Activated CD8-positive, alpha-beta T cell treated with anti-CD3 and anti-CD28 coated beads for 36 hours (primary cell): ENCODE results near the gene MAN1B1. TPM values are rescaled to one million over a fixed set of nuclear protein-coding genes. Genes with fewer than 3 reads are reported as not detected.

Source experiments
- ATAC-seq: fragments of 200-7000 bp; cut with Tn5 transposase; one replicate; pipeline ENCODE4 v1.10.0; 2021; ENCODE audit warnings: mild to moderate bottlenecking, moderate library complexity
- CTCF ChIA-PET: fragments of 350-600 bp; sonication (Branson Sonifier 250); formaldehyde crosslinking; loops from one replicate; lab custom pipeline; 2021; ENCODE audit warnings: antibody characterized with exemption; lab: Charles Lee
- POLR2A ChIA-PET: fragments of 350-600 bp; sonication (Branson Sonifier 250); formaldehyde crosslinking; loops from one replicate; lab custom pipeline; 2021; ENCODE audit warnings: antibody characterized with exemption; lab: Charles Lee
- DNase-seq: peaks from one replicate; pipeline ENCODE4 v3.0.0-alpha.2; 2020
- H3K27ac Mint-ChIP-seq: one replicate; pipeline ENCODE4 v1.8.0; 2021; ENCODE audit warnings: mild to moderate bottlenecking, mixed read lengths
- H3K27me3 Mint-ChIP-seq: one replicate; pipeline ENCODE4 v1.8.0; 2021; ENCODE audit warnings: mixed read lengths
- H3K36me3 Mint-ChIP-seq: one replicate; pipeline ENCODE4 v1.8.0; 2021; ENCODE audit warnings: low read depth, mixed read lengths
- H3K4me1 Mint-ChIP-seq: one replicate; pipeline ENCODE4 v1.8.0; 2021; ENCODE audit warnings: low read depth, mixed read lengths
- H3K4me3 Mint-ChIP-seq: one replicate; pipeline ENCODE4 v1.8.0; 2021; ENCODE audit warnings: mild to moderate bottlenecking, moderate library complexity, mixed read lengths
- H3K9me3 Mint-ChIP-seq: one replicate; pipeline ENCODE4 v1.8.0; 2021; ENCODE audit warnings: mixed read lengths
- intact Hi-C: fragments of 100-400 bp; cut with micrococcal nuclease; formaldehyde crosslinking; loops from one replicate; pipeline ENCODE4 v1.10.0; 2022
- total RNA-seq, 2 experiments: library from RNA; stranded (reverse); gene quantifications; one replicate each; pipeline ENCODE4 v1.2.3, GENCODE V29; 2021
- TF ChIP-seq, protein P1 (sequence below): fragments of 200-600 bp; IDR thresholded peaks from one replicate; pipeline ENCODE4 v1.8.0; 2022; ENCODE audit warnings: antibody characterized with exemption, mild to moderate bottlenecking

MAN1B1 gene
- total RNA-seq, 2 experiments from 2014 or later = 31.1 to 33.2 TPM

DNA sequence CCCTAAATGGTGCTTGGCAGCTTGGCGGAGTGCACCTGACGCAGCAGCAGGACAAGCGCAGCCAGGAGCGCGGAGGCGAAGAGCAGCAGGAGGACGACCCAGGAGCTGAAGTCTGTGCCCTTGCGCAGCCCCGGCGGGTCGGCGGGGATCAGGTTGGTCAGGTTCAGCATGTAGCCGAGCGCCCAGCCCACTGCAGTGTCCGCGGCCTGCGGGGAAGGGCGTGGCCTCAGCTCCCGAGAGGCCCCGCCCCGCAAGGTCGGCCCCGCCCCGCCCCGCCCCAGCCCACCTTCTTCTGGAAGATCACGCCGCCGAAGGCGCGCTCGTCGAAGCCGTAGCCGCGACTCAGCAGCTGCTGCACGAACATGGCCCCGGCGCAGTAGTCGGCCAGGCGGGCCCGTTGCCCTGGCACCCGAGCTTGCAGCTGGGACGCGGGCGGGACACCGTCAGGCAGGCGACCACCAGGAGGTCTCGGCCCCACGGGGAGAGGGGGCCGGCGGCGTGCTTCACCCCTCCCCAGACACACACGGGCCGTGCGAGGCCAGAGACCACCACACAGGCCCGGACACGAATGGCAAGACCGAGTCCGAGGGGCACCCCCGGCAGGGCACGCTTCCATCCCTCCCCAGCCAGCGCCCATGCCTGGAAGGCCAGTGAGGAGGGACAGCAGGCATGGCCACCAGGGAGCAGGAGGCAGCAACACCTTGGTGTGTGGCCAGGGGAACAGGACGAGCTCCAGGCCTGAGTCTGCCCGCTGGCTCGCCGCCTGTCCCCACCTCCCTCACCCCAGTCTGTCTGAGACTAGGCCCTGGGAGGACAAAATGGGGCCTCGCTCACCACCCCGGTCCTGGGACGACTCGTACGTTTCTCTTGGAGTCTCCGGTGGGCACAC lies 37.9 kb upstream of the MAN1B1 start:
- Mint-ChIP-seq H3K27me3 (peaks cover 43% of the 10 kb centered on the region), H3K27ac (no peak overlapping the region), H3K4me3 (no peak overlapping the region), H3K9me3 (no peaks in the 10 kb centered on the region), H3K4me1 (peaks cover 10% of the 10 kb centered on the region), H3K36me3 (no peaks in the 10 kb centered on the region)
- ATAC-seq (no peak), DNase-seq (no peak)
- CTCF ChIA-PET = interaction anchor here (0.8 to 7.3 kb wide), 7 partner anchors 14 to 188 kb away, joined by 3 to 164 read pairs (median 5); partner anchors contain the start of genes SAPCD2 and UAP1L1
- intact Hi-C loops = no loop called here
- POLR2A ChIA-PET = interaction anchor here (0.8 to 1.6 kb wide), 2 partner anchors 10 to 38 kb away, joined by 3 to 4 read pairs; partner anchors contain the start of gene MAN1B1
- TF ChIP-seq, protein P1, sequence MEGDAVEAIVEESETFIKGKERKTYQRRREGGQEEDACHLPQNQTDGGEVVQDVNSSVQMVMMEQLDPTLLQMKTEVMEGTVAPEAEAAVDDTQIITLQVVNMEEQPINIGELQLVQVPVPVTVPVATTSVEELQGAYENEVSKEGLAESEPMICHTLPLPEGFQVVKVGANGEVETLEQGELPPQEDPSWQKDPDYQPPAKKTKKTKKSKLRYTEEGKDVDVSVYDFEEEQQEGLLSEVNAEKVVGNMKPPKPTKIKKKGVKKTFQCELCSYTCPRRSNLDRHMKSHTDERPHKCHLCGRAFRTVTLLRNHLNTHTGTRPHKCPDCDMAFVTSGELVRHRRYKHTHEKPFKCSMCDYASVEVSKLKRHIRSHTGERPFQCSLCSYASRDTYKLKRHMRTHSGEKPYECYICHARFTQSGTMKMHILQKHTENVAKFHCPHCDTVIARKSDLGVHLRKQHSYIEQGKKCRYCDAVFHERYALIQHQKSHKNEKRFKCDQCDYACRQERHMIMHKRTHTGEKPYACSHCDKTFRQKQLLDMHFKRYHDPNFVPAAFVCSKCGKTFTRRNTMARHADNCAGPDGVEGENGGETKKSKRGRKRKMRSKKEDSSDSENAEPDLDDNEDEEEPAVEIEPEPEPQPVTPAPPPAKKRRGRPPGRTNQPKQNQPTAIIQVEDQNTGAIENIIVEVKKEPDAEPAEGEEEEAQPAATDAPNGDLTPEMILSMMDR = no peak

- CTCF ChIA-PET = interaction anchor here (0.8 to 7.3 kb wide), 7 partner anchors 15 to 187 kb away, joined by 3 to 164 read pairs (median 5); partner anchors contain the start of genes SAPCD2 and UAP1L1
Observed at GRCh38 chr9:137049544-137050449, 37.0 kb upstream of the MAN1B1 start.

GRCh38 chr9:137050570-137050969 lies 36.2 kb upstream of the MAN1B1 start:
- no peaks in the 10 kb centered on the region for H3K9me3 Mint-ChIP-seq
- ChIA-PET POLR2A (interaction anchor here (1.6 kb wide), 1 partner anchor 8 kb away, joined by 4 read pairs; no protein-coding TSS in a partner anchor), CTCF (interaction anchor here (7.3 kb wide), 1 partner anchor 18 kb away, joined by 164 read pairs; the partner anchor contains the start of gene SAPCD2)
- H3K4me3 Mint-ChIP-seq = no peak overlapping the region
- TF ChIP-seq, protein P1 = no peak
- intact Hi-C loops = no loop called here
- no peak overlapping the region for H3K27ac Mint-ChIP-seq
- H3K36me3 Mint-ChIP-seq = no peaks in the 10 kb centered on the region
- peaks cover 37% of the 10 kb centered on the region for H3K27me3 Mint-ChIP-seq
- H3K4me1 Mint-ChIP-seq = peaks cover 3% of the 10 kb centered on the region
- DNase-seq = no peak
- no peak for ATAC-seq

More at GRCh38 chr9:137049544-137050449, 37.0 kb upstream of the MAN1B1 start:
- Mint-ChIP-seq H3K4me3 (no peak overlapping the region), H3K36me3 (no peaks in the 10 kb centered on the region), H3K27ac (no peak overlapping the region), H3K4me1 (peaks cover 6% of the 10 kb centered on the region), H3K9me3 (no peaks in the 10 kb centered on the region), H3K27me3 (peaks cover 41% of the 10 kb centered on the region)
- peak; percentile 88 for DNase-seq
- POLR2A ChIA-PET = interaction anchor here (1.6 kb wide), 1 partner anchor 9 kb away, joined by 4 read pairs; no protein-coding TSS in a partner anchor
- peak; percentile 48 for ATAC-seq
- TF ChIP-seq, protein P1 = peak; percentile 69
- intact Hi-C loops = no loop called here

DNA sequence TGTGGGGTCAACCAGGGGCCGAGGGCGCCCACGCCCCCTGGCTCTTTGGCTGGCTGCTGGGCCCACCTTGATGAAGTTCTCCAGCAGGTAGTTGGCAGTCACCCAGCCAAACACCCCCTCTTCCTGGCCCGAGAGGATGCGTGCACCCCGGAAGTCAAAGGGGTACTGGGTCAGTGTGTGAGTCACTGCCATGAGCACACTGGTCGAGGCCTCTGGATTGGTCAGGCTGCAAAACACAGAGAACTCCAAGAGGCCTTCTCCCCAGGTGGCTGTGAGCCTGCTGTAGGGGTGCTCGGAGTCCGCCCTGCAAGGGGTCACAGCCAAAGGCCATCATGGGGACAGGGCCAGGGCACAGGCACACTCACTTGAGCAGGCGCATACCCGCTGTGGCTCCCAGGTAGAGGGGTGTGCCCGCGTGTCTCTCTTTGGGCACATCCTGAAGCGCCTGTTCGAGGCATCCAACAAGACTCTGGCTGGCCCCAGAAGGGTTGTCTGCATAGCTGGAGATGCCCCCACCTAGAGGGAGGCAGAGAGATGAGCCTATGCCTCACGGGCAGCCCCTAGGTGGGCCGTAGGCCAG lies 35.5 kb upstream of the MAN1B1 start:
- Mint-ChIP-seq H3K9me3 (no peaks in the 10 kb centered on the region), H3K27ac (no peak overlapping the region), H3K36me3 (no peaks in the 10 kb centered on the region), H3K4me3 (no peak overlapping the region), H3K27me3 (peaks cover 37% of the 10 kb centered on the region), H3K4me1 (peaks cover 3% of the 10 kb centered on the region)
- ChIA-PET POLR2A (no interaction called here), CTCF (interaction anchor here (7.3 kb wide), 1 partner anchor 17 kb away, joined by 164 read pairs; the partner anchor contains the start of gene SAPCD2)
- TF ChIP-seq, protein P1 = no peak
- no peak for DNase-seq
- ATAC-seq = no peak
- intact Hi-C loops = no loop called here
